GM13976 (cell line): ENCODE measurements around the gene AGA.

Experiments
- DNase-seq: peaks from one replicate; pipeline ENCODE4 v3.0.0; 2012; ENCODE audit warnings: low spot score
- in situ Hi-C: fragments of 300-500 bp; cut with MboI; formaldehyde crosslinking; loops from one replicate; pipeline ENCODE4 v1.12.0; 2022; ENCODE audit warnings: low sequenced_read_pairs, mixed read lengths, inconsistent platforms; ENCODE audit not compliant: unreplicated experiment
- TF ChIP-seq, protein P1 (sequence below): IDR thresholded peaks from 2 replicates; pipeline ENCODE4 v1.5.1; 2012; ENCODE audit warnings: borderline replicate concordance, mild to moderate bottlenecking; ENCODE audit not compliant: insufficient read depth; ENCODE audit errors: extremely low read depth, missing control alignments, control extremely low read depth

AGA gene

DNA sequence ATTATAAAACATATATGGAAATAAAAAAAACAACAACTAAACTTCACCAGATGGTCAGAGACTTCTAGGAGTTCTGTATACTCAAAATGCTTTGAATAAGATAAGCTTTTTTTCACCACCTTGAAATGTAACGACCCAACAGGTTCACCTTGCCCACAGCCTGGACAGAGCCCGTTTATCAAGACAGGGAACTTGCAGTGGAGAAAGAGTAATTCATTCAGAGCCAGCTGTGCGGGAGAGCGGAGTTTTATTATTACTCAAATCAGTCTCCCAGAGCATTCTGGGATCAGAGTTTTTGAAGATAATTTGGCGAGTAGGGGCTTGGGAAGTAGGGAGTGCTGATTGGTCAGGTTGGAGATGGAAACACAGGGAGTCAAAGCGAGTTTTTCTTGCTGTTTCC lies 38.5 kb downstream of the AGA start:
- DNase-seq = no peak
- TF ChIP-seq, protein P1, sequence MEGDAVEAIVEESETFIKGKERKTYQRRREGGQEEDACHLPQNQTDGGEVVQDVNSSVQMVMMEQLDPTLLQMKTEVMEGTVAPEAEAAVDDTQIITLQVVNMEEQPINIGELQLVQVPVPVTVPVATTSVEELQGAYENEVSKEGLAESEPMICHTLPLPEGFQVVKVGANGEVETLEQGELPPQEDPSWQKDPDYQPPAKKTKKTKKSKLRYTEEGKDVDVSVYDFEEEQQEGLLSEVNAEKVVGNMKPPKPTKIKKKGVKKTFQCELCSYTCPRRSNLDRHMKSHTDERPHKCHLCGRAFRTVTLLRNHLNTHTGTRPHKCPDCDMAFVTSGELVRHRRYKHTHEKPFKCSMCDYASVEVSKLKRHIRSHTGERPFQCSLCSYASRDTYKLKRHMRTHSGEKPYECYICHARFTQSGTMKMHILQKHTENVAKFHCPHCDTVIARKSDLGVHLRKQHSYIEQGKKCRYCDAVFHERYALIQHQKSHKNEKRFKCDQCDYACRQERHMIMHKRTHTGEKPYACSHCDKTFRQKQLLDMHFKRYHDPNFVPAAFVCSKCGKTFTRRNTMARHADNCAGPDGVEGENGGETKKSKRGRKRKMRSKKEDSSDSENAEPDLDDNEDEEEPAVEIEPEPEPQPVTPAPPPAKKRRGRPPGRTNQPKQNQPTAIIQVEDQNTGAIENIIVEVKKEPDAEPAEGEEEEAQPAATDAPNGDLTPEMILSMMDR = no peak
- in situ Hi-C loops = no loop called here

DNA sequence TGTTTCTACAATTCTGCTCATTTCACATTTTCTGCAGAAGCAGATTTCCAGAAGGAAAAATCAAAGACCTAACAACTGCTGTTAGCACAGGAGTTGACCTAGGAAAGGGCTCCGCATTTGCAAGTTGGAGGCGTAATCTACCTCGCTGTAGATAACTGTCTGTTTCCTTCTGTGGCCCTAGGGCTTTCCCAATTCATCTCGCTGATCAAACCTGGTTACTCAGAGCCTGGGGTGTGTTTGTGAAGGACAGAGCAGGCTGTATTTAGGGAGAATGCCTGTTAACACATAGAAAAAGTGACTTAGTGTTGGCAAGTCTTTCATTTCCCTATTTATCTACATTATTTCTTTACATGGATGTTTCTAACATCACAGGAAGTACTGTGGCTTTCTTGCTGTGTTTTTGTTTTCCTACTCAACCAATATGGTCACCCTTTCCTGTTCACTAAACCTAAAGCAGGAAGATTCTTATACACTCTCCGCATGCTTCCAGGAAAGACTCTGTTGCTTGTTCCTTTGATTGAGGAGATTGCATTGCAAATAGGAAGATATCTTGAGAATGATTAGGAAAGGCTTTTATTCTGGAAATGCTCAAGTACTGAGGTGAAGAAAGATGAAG lies 40.5 kb downstream of the AGA start:
- DNase-seq = no peak
- TF ChIP-seq, protein P1 = no peak
- in situ Hi-C loops = no loop called here

DNA sequence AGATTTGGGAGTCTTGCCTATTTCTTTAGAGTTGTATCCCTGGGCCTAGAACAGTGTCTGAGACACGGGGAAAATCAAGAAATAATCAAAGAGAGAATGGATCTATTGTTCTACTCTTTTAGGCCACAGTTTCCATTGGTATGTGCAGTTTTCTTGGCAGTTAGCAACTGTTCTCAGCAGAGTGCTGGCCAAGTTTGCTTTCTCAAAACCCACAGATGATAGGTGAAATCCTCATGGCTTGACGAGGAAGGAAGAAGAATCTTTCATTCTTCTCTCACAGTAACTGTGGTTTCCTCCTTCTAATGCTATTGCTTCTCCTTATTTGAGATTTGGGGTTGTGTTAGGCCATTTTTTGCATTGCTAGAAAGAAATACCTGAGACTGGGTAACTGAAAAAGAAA lies 42.2 kb downstream of the AGA start:
- no peak for DNase-seq
- TF ChIP-seq, protein P1 = no peak
- in situ Hi-C loops = no loop called here

DNA sequence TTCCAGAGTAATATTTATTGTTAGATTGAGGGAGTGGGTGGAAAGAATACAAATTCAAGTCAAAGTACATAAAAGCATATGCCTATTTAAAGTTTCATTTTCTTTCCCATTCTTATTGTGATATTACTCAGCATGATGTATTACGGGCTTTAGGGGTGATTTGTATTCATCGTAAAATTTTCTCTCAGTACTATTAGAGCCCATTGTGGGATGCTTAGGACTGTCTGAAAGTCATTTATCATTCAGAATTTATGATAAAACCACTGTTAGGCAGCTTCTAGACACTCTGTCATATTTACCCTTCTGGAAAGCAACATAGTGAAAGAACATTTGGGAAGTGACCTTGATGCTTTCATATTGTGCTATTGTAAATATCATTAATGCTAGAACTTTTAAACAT lies 45.9 kb downstream of the AGA start:
- DNase-seq = no peak
- TF ChIP-seq, protein P1 = no peak
- in situ Hi-C loops = no loop called here

DNA sequence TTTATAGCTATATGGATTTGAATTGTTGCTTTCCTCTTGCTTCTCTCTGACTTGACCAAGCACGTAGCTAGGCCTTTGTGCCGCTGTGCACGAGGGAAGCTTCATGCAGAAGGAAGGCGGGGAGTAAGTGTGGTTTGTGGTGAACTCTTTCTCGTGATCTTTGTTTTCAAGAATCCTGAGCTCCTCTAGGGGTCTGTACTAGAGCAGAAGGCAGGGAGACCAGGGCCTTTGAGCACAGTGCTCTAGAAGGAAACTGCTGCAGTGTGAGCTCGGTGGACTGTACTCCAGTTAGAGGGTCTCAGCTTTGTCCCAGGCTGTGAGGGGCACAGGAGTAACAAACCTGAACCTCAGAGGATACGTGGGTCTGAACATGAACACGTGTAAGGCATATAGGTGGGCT lies 49.0 kb downstream of the AGA start:
- no peak for DNase-seq
- TF ChIP-seq, protein P1 = no peak
- in situ Hi-C loops = no loop called here

- TF ChIP-seq, protein P1 = no peak
- in situ Hi-C loops = no loop called here
- no peak for DNase-seq
Measured at GRCh38 chr4:177391953-177392352, 50.3 kb downstream of the AGA start.
